Measurements from ENCODE around the gene FBXW12. TPM values are rescaled to one million over a fixed set of nuclear protein-coding genes. Genes with fewer than 3 reads are reported as not detected.
A peak's percentile ranks its signal among the peaks of the same experiment; 100 is the strongest.
"Not testable (repeated sequence)": the region's sequence is repeated elsewhere in the genome, so short reads cannot be mapped to it uniquely, and the experiment has no call there.

FBXW12 gene
- total RNA-seq, result 0.09 TPM
- polyA plus RNA-seq (ENCODE audit: insufficient read depth in 1 of 8, insufficient read length in 8 of 8, low replicate concordance in 1 of 8), result under 1 TPM in 6 of 8 donors, not detected in 2; 0.05 to 0.30 (median 0.18) TPM
- long read RNA-seq, donor 1, result 0 reads
- long read RNA-seq, donor 2, result 0 reads
- long read RNA-seq, donor 3, result 0 reads
- long read RNA-seq, donor 4, result 0 reads
- long read RNA-seq, donor 5, result 0 reads
- long read RNA-seq, donor 6, result 0 reads
- long read RNA-seq, donor 7, result 0 reads
- long read RNA-seq, donor 8, result 0 reads
- long read RNA-seq, donor 9, result 0 reads
- long read RNA-seq, donor 10, result 0 reads
- long read RNA-seq, donor 11, result 0 reads

- 68% methylated on average over 4 of the region's 11 CpGs for WGBS (ENCODE audit: insufficient coverage)
- H3K27ac ChIP-seq (ENCODE audit: low read length), result no peak within 1 kb of the TSS
- no peaks in the 10 kb centered on the region for H3K9me3 ChIP-seq (replicated peaks; ENCODE audit: control insufficient read depth, low read depth, low read length)
- no peak for DNase-seq
- H3K27me3 ChIP-seq (ENCODE audit: control insufficient read depth, insufficient read depth, low read length), result no peaks in the 10 kb centered on the region
- H3K4me3 ChIP-seq (ENCODE audit: low read length), result no peak within 1 kb of the TSS
- no peaks in the 10 kb centered on the region for H3K36me3 ChIP-seq (ENCODE audit: control insufficient read depth, insufficient read depth, low read length)
- H3K4me1 ChIP-seq (ENCODE audit: control insufficient read depth, insufficient read depth, low read length), result peaks cover 4% of the 10 kb centered on the region
These were observed at the start of gene FBXW12 for GRCh38 chr3:48371651-48372376. TSS of gene FBXW12 (plus strand) at chr3:48372219. CDS start at chr3:48372768, 549 bp downstream.

GRCh38 chr3:48331706-48332435 lies 40.1 kb upstream of the FBXW12 start:
- not testable (repeated sequence) for H3K4me3 ChIP-seq (ENCODE audit: low read length); DNase-seq; H3K27ac ChIP-seq (ENCODE audit: low read length); H3K9me3 ChIP-seq (replicated peaks; ENCODE audit: control insufficient read depth, low read depth, low read length); H3K4me1 ChIP-seq (ENCODE audit: control insufficient read depth, insufficient read depth, low read length); H3K36me3 ChIP-seq (ENCODE audit: control insufficient read depth, insufficient read depth, low read length); H3K27me3 ChIP-seq (ENCODE audit: control insufficient read depth, insufficient read depth, low read length)
- WGBS (ENCODE audit: insufficient coverage), result 92% methylated on average over 10 of the region's 10 CpGs

- 66% methylated on average over 8 of the region's 15 CpGs for WGBS (ENCODE audit: insufficient coverage)
- not testable (repeated sequence) for H3K27ac ChIP-seq (ENCODE audit: low read length); H3K4me3 ChIP-seq (ENCODE audit: low read length); H3K27me3 ChIP-seq (ENCODE audit: control insufficient read depth, insufficient read depth, low read length); DNase-seq; H3K4me1 ChIP-seq (ENCODE audit: control insufficient read depth, insufficient read depth, low read length); H3K36me3 ChIP-seq (ENCODE audit: control insufficient read depth, insufficient read depth, low read length); H3K9me3 ChIP-seq (replicated peaks; ENCODE audit: control insufficient read depth, low read depth, low read length)
These were observed 38.4 kb upstream of the FBXW12 start, which contains the start of gene SPINK8 for GRCh38 chr3:48333346-48334245. TSS of gene SPINK8 (minus strand) at chr3:48333661. CDS start at chr3:48328341, 5,320 bp downstream.

GRCh38 chr3:48334605-48335004 lies 37.4 kb upstream of the FBXW12 start:
- no peaks in the 10 kb centered on the region for H3K27me3 ChIP-seq (ENCODE audit: control insufficient read depth, insufficient read depth, low read length)
- no peak for DNase-seq
- H3K4me3 ChIP-seq (ENCODE audit: low read length), result no peak overlapping the region
- WGBS (ENCODE audit: insufficient coverage), result no CpG with 5 or more reads among the region's 3 CpGs
- H3K9me3 ChIP-seq (replicated peaks; ENCODE audit: control insufficient read depth, low read depth, low read length), result no peaks in the 10 kb centered on the region
- H3K27ac ChIP-seq (ENCODE audit: low read length), result no peak overlapping the region
- H3K4me1 ChIP-seq (ENCODE audit: control insufficient read depth, insufficient read depth, low read length), result no peaks in the 10 kb centered on the region
- no peaks in the 10 kb centered on the region for H3K36me3 ChIP-seq (ENCODE audit: control insufficient read depth, insufficient read depth, low read length)

DNA sequence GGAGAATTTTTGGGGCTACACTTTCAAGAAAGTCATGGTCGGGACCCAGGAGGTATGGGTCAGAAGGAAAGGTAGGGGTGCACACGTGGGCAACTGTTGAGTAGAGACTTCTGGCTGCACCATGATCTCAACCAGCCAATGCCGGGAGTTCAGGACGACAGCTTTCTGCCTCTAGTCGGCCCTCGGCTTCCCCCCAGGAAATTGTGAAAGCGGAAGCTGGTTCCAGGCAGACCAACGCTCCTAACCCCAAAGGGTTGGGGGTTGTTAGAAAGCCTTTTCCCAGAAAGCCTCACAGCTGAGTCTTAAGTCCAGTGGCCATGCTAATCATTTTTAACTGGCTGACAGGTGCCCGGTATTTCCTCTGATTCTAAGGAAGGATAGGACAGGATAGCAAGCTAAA lies 36.7 kb upstream of the FBXW12 start:
- peak; percentile 18 for DNase-seq
- not testable (repeated sequence) for H3K27me3 ChIP-seq (ENCODE audit: control insufficient read depth, insufficient read depth, low read length); H3K27ac ChIP-seq (ENCODE audit: low read length); H3K36me3 ChIP-seq (ENCODE audit: control insufficient read depth, insufficient read depth, low read length); H3K9me3 ChIP-seq (replicated peaks; ENCODE audit: control insufficient read depth, low read depth, low read length); H3K4me1 ChIP-seq (ENCODE audit: control insufficient read depth, insufficient read depth, low read length); H3K4me3 ChIP-seq (ENCODE audit: low read length)
- WGBS (ENCODE audit: insufficient coverage), result 79% methylated on average over 9 of the region's 9 CpGs

DNA sequence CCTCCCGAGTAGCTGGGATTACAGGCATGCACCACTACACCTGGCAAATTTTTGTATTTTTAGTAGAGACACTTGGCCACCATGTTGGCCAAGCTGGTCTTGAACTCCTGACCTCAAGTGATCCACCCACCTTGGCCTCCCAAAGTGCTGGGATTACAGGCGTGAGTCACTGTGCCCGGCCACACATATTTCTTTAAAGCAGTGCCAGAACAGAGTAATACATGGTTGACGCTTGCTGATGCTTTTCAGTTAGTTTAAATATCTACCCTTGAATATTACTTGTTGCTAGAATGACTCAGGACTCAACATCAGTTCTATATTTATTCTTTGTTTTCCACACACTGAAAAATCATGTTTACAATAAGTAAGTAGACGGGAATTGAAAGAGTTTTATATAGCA lies 34.5 kb upstream of the FBXW12 start:
- DNase-seq; H3K4me3 ChIP-seq (ENCODE audit: low read length); H3K27me3 ChIP-seq (ENCODE audit: control insufficient read depth, insufficient read depth, low read length); H3K36me3 ChIP-seq (ENCODE audit: control insufficient read depth, insufficient read depth, low read length); H3K9me3 ChIP-seq (replicated peaks; ENCODE audit: control insufficient read depth, low read depth, low read length); H3K4me1 ChIP-seq (ENCODE audit: control insufficient read depth, insufficient read depth, low read length); H3K27ac ChIP-seq (ENCODE audit: low read length): not testable (repeated sequence)
- 80% methylated on average over 1 of the region's 5 CpGs for WGBS (ENCODE audit: insufficient coverage)

DNA sequence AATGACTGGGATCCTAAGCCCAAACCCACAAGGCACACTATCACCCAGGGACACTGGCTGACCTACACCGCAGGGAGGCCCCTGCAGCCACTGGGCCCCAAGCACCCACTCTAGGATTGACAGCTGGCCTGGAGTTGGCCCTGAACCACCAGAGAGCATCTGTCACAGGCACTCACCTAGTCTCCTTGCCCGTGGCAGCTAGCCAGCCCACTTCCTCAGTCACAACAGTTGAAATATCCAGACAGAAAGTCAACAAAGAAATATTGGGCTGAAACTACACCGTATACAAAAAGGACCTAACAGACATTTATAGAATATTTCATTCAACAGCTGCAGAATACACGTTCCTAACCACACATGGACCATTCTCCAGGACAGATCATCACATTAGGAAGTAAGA lies 33.4 kb upstream of the FBXW12 start:
- 67% methylated on average over 2 of the region's 4 CpGs for WGBS (ENCODE audit: insufficient coverage)
- DNase-seq, result no peak
- no peaks in the 10 kb centered on the region for H3K36me3 ChIP-seq (ENCODE audit: control insufficient read depth, insufficient read depth, low read length)

GRCh38 chr3:48343432-48343831 lies 28.6 kb upstream of the FBXW12 start:
- Histone ChIP-seq H3K4me1 (ENCODE audit: control insufficient read depth, insufficient read depth, low read length) (no peaks in the 10 kb centered on the region), H3K27me3 (ENCODE audit: control insufficient read depth, insufficient read depth, low read length) (peaks cover 2% of the 10 kb centered on the region), H3K4me3 (ENCODE audit: low read length) (no peak overlapping the region), H3K9me3 (replicated peaks; ENCODE audit: control insufficient read depth, low read depth, low read length) (no peaks in the 10 kb centered on the region), H3K36me3 (ENCODE audit: control insufficient read depth, insufficient read depth, low read length) (no peaks in the 10 kb centered on the region), H3K27ac (ENCODE audit: low read length) (no peak overlapping the region)
- DNase-seq, result no peak
- no CpG with 5 or more reads among the region's 8 CpGs for WGBS (ENCODE audit: insufficient coverage)

More for the DNA sequence above, 33.4 kb upstream of the FBXW12 start:
- H3K4me3 ChIP-seq (ENCODE audit: low read length), result no peak overlapping the region
- no peaks in the 10 kb centered on the region for H3K4me1 ChIP-seq (ENCODE audit: control insufficient read depth, insufficient read depth, low read length)
- no peak overlapping the region for H3K27ac ChIP-seq (ENCODE audit: low read length)
- H3K27me3 ChIP-seq (ENCODE audit: control insufficient read depth, insufficient read depth, low read length), result no peaks in the 10 kb centered on the region
- H3K9me3 ChIP-seq (replicated peaks; ENCODE audit: control insufficient read depth, low read depth, low read length), result no peaks in the 10 kb centered on the region

GRCh38 chr3:48344867-48345507 lies 27.0 kb upstream of the FBXW12 start:
- peaks cover 2% of the 10 kb centered on the region for H3K27me3 ChIP-seq (ENCODE audit: control insufficient read depth, insufficient read depth, low read length)
- H3K27ac ChIP-seq (ENCODE audit: low read length), result no peak overlapping the region
- H3K4me1 ChIP-seq (ENCODE audit: control insufficient read depth, insufficient read depth, low read length), result no peaks in the 10 kb centered on the region
- H3K36me3 ChIP-seq (ENCODE audit: control insufficient read depth, insufficient read depth, low read length), result no peaks in the 10 kb centered on the region
- DNase-seq, result no peak
- no CpG with 5 or more reads among the region's 1 CpG for WGBS (ENCODE audit: insufficient coverage)
- no peaks in the 10 kb centered on the region for H3K9me3 ChIP-seq (replicated peaks; ENCODE audit: control insufficient read depth, low read depth, low read length)
- no peak overlapping the region for H3K4me3 ChIP-seq (ENCODE audit: low read length)

All from muscle of leg (tissue), 16 donors.